GM21526 (cell line): ENCODE data around the gene FMNL1.
"Not testable (repeated sequence)": the region's sequence is repeated elsewhere in the genome, so short reads cannot be mapped to it uniquely, and the experiment has no call there.

Experiments used
- ATAC-seq: cut with Tn5 transposase; IDR thresholded peaks from one replicate; pipeline ENCODE4 v1.9.1; 2021; ENCODE audit warnings: moderate library complexity; ENCODE audit not compliant: unreplicated experiment, low FRiP score

FMNL1 gene

GRCh38 chr17:45233423-45233924 is 11.8 kb downstream of the FMNL1 start:
- no peak for ATAC-seq

DNA sequence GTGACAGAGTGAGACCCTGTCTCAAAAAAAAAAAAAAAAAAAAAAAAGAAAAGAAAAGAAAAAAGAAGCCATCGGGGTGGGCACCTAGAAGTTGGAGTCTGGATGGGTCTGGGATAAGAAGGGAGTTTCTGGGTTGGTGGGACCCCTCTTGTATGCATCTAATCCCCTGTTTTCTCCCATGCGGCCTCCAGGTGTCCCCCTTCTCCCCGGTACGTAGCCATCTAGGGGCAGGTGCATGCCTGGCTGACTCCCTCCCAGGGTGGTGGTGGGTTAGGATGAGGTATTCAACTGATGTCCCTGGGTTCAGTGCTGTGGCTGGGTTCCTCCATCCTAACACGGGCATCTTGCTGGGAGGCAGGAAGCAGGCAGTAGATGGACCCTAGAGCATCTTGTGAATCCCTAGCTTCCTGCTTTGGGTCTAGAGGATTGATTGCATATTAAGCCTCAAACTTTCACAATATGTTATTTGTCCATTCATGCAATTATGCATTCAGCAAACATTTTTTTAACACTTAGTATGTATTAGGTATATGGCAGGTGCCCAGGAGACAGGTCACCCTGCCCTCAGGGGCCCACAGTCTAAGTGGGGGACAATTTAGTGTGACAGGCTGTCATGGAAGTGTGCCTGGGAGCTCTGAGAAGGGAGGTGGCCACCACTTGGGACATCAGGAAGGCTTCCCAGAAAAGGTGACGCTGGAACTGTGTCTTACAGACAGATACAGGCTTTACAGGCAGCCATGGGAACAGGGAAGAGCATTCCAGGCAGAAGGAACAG is 13.1 kb downstream of the FMNL1 start:
- no peak for ATAC-seq

DNA sequence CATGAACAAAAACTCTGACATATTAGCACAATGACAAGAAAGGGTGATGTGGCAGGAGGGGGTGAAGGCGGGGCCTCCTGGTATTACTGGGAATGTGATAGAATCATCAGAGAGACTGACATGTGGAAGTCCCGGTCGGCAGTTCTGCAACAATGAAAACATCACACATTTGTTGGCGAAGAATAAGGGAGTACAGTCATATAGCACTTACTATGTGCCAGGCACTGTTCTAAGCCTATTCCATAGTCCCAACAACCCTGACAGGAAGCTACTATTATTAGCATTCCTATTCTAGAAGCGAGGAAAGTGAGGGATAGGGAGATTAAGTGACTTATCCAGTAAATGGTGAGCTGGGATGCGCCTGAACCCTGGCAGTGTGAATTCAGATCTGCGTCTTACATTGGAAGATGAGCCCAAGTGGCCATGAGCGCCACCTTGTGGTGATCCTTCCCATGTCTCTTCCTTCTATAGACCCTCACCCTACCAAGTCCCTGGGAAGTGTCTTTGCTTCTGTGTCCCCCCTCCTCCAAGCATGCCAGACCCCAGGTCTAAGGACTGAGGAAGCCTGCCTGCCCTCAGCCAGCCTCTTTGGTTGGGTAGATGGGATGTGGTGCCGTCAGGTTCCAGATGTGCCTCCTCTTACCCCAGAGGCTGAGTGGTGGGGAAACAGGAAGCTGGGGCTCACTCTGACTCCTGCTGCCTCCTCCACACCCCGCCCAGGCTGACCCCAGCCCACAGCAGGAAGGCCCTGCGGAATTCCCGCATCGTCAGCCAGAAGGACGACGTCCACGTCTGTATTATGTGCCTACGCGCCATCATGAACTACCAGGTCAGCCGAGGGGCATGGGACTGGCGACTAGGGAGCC is 14.0 kb downstream of the FMNL1 start:
- no peak for ATAC-seq

DNA sequence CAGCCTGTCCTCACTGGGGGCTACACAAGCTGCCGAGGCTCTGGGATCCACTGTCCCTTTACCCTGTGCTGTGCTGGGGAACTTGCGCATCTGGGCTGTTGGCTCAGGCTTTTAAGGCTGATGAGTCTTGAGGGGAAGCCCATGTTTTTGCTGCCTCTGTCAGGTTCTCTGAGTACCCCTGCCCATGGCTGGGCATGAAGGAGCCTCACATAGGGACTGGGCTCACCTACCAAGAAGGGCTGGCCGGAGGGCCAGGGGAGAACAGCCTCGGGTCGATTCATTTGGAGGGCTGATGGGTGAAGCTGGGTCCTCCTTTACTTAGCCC is 14.6 kb downstream of the FMNL1 start:
- ATAC-seq, result no peak

- no peak for ATAC-seq
These were observed 16.0 kb downstream of the FMNL1 start for GRCh38 chr17:45237686-45238085.

GRCh38 chr17:45238155-45238774 is 16.6 kb downstream of the FMNL1 start:
- no peak for ATAC-seq

GRCh38 chr17:45240905-45241327 is 19.2 kb downstream of the FMNL1 start:
- no peak for ATAC-seq

- ATAC-seq, result no peak
These were observed 19.8 kb downstream of the FMNL1 start for GRCh38 chr17:45241328-45242028.

DNA sequence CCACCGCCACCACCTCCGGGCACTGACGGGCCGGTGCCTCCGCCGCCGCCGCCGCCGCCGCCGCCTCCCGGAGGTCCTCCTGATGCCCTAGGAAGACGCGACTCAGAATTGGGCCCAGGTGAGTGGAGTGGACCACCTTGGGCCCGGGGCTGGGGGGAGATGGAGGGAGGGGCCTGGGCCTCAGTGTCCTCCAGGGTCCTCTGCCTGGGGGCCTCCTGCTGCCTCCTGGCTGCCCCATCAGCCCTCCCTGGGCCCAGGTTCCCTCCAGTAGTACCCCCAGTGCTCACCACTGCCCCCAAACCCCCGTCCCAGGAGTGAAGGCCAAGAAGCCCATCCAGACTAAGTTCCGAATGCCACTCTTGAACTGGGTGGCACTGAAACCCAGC is 20.3 kb downstream of the FMNL1 start:
- ATAC-seq, result no peak

DNA sequence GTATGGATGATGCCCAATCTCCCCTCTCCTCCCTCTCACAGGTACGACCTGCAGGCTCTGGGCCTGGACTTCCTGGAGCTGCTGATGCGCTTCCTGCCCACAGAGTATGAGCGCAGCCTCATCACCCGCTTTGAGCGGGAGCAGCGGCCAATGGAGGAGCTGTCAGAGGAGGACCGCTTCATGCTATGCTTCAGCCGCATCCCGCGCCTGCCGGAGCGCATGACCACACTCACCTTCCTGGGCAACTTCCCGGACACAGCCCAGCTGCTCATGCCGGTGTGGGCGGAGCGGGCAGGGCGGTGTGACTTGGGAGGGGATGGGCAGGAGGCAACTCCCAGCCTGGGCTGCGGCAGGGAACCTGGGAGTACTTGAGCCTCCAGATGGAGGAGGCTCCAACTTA is 22.1 kb downstream of the FMNL1 start:
- ATAC-seq, result no peak

- ATAC-seq, result no peak
These were observed 23.3 kb downstream of the FMNL1 start for GRCh38 chr17:45244725-45245656.

DNA sequence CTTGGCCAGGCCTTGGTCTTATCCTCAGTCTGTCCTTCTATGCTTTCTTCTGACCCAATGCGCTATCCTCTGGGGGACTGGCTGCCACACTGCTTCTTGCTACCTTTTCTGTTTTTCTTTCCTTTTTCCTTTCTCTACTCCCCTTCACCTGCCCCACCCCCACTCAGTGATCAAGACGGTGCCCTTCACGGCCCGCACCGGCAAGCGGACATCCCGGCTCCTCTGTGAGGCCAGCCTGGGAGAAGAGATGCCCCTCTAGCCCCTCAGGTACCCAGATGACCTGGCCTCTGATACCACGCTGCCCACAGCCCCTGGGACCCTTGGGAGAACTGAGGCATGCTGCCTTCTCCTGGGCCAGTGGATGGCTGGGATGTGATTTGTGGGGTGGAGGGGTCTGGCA is 24.7 kb downstream of the FMNL1 start:
- ATAC-seq, result no peak

GRCh38 chr17:45246861-45247428 is 25.3 kb downstream of the FMNL1 start:
- no peak for ATAC-seq

- peak; percentile 57 for ATAC-seq
These were observed 25.9 kb downstream of the FMNL1 start for GRCh38 chr17:45247429-45248131.

GRCh38 chr17:45248132-45248957 is 26.7 kb downstream of the FMNL1 start:
- ATAC-seq, result peak; percentile 58

DNA sequence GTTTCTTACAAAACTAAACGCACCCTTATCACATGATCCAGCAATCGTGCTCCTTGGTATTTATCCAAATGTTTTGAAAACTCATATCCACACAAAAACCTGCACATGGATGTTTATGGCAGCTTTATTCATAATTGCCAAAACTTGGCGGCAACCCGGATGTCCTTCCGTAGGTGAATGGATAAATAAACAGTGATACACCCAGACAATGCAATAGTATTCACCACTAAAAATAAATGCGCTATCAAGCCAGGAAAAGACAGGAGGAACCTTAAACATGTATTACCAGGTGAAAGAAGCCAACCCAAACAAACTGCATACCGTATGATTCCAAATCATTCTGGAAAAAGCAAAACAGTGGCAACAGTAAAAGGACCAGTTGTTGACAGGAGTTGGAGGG is 30.2 kb downstream of the FMNL1 start:
- no peak for ATAC-seq

DNA sequence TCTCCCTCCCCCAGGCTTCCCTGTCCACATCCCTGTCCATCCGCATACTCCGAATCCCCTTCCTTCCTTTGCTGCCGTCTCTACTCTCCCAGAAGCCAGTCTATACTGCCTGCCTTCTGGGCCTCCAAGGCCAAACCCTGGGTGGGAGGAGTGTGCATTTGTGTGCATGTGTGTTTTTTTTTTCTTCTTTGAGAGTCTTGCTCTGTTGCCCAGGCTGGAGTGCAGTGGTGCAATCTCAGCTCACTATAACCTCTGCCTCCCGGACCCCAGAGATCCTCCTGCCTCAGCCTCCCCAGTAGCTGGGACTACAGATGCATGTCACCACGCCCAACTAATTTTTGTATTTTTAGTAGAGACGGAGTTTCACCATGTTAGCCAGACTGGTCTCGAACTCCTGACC is 31.6 kb downstream of the FMNL1 start:
- ATAC-seq, result not testable (repeated sequence)

DNA sequence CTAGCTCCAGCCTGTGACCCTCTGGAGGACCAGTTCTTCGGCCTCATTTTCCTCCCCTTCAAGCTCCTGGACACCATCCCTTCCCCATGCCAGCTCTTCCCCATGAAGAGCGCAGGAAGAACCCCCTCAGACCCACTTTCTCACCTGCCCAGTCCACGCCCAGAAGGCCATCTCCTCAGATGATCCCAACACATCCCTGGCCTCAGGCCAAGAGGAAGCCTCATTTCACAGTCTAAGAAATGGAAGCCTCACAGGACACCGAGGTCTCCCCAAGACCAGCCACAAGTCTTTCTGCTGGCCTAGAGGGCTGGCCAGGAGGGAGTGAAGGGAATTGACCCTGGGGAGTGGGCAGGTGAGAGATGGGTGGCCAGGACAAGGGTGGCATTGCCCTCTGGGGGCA is 32.2 kb downstream of the FMNL1 start:
- ATAC-seq, result no peak
